WTC11 (cell line): ENCODE data around the gene MAP3K2. TPM values are rescaled to one million over a fixed set of nuclear protein-coding genes. Genes with fewer than 3 reads are reported as not detected.

Experiments used
- ATAC-seq: fragments of 200-7000 bp; cut with Tn5 transposase; 2 replicates; pipeline ENCODE4 v1.10.0; 2021; ENCODE audit warnings: mild to moderate bottlenecking, moderate library complexity
- CTCF ChIA-PET: fragments of 300-600 bp; sonication (Branson Sonifier 250); formaldehyde crosslinking; loops from one replicate; lab custom pipeline; 2021; ENCODE audit warnings: antibody characterized with exemption; lab: Charles Lee
- POLR2A ChIA-PET: fragments of 350-600 bp; sonication (Branson Sonifier 250); formaldehyde crosslinking; loops from one replicate; lab custom pipeline; 2021; ENCODE audit warnings: antibody characterized with exemption; lab: Charles Lee
- DNase-seq: peaks from one replicate; pipeline ENCODE4 v3.0.0; 2021; ENCODE audit warnings: low spot score
- H3K27ac Mint-ChIP-seq: 2 replicates; pipeline ENCODE4 v1.8.0; 2021; ENCODE audit warnings: mixed read lengths
- H3K27me3 Mint-ChIP-seq: 2 replicates; pipeline ENCODE4 v1.8.0; 2021; ENCODE audit warnings: low read depth, mild to moderate bottlenecking, moderate library complexity, mixed read lengths
- H3K36me3 Mint-ChIP-seq: 2 replicates; pipeline ENCODE4 v1.8.0; 2021; ENCODE audit warnings: mixed read lengths
- H3K4me1 Mint-ChIP-seq: 2 replicates; pipeline ENCODE4 v1.8.0; 2022; ENCODE audit warnings: mixed read lengths
- H3K4me3 Mint-ChIP-seq: 2 replicates; pipeline ENCODE4 v1.8.0; 2021; ENCODE audit warnings: mild to moderate bottlenecking, moderate library complexity, mixed read lengths
- H3K9me3 Mint-ChIP-seq: 2 replicates; pipeline ENCODE4 v1.8.0; 2021; ENCODE audit warnings: mixed read lengths
- AR ChIP-seq: fragments of 250-450 bp; sonication (Bioruptor Pico); IDR thresholded peaks from 2 replicates; pipeline ENCODE4 v1.9.0; 2021; ENCODE audit warnings: mild to moderate bottlenecking
- ELF4 ChIP-seq: sonication (generic); formaldehyde crosslinking; IDR thresholded peaks from 2 replicates; pipeline ENCODE4 v1.8.1; 2022; ENCODE audit warnings: low read depth, mild to moderate bottlenecking, moderate library complexity, missing genetic modification reagents
- ERG ChIP-seq: fragments of 250-450 bp; sonication (Bioruptor Pico); IDR thresholded peaks from 2 replicates; pipeline ENCODE4 v1.8.0; 2021; ENCODE audit warnings: mild to moderate bottlenecking
- FOXP1 ChIP-seq: sonication (generic); formaldehyde crosslinking; IDR thresholded peaks from 2 replicates; pipeline ENCODE4 v1.8.0; 2022; ENCODE audit warnings: missing genetic modification reagents, mild to moderate bottlenecking, moderate library complexity, borderline replicate concordance
- GABPB1 ChIP-seq: sonication (generic); formaldehyde crosslinking; IDR thresholded peaks from 2 replicates; pipeline ENCODE4 v1.8.1; 2023; ENCODE audit warnings: mild to moderate bottlenecking, missing genetic modification reagents
- GTF2I ChIP-seq: fragments of 250-450 bp; sonication (Bioruptor Pico); conservative IDR thresholded peaks from 2 replicates; pipeline ENCODE4 v1.4.0; 2021; ENCODE audit warnings: mild to moderate bottlenecking
- HMGA2 ChIP-seq: fragments of 250-450 bp; sonication (Bioruptor Pico); IDR thresholded peaks from 2 replicates; pipeline ENCODE4 v1.4.0; 2021; ENCODE audit warnings: mild to moderate bottlenecking, moderate library complexity
- JUN ChIP-seq: sonication (generic); formaldehyde crosslinking; IDR thresholded peaks from 2 replicates; pipeline ENCODE4 v1.8.0; 2023; ENCODE audit warnings: mild to moderate bottlenecking, missing genetic modification reagents
- OVOL2 ChIP-seq: fragments of 250-450 bp; sonication (Bioruptor Pico); IDR thresholded peaks from 2 replicates; pipeline ENCODE4 v1.9.0; 2021; ENCODE audit warnings: mild to moderate bottlenecking, borderline replicate concordance
- RORB ChIP-seq: fragments of 250-450 bp; sonication (Bioruptor Pico); IDR thresholded peaks from 2 replicates; pipeline ENCODE4 v1.9.0; 2021; ENCODE audit warnings: mild to moderate bottlenecking
- SMAD4 ChIP-seq: sonication (generic); formaldehyde crosslinking; IDR thresholded peaks from 2 replicates; pipeline ENCODE4 v1.8.0; 2022; ENCODE audit warnings: mild to moderate bottlenecking, missing genetic modification reagents
- TEAD1 ChIP-seq: sonication (generic); formaldehyde crosslinking; IDR thresholded peaks from 2 replicates; pipeline ENCODE4 v1.8.0; 2022; ENCODE audit warnings: mild to moderate bottlenecking, missing genetic modification reagents
- TP53 ChIP-seq: sonication (generic); formaldehyde crosslinking; IDR thresholded peaks from 2 replicates; pipeline ENCODE4 v1.8.1; 2023; ENCODE audit warnings: mild to moderate bottlenecking, missing genetic modification reagents
- ZNF138 ChIP-seq: sonication (generic); formaldehyde crosslinking; conservative IDR thresholded peaks from 2 replicates; pipeline ENCODE4 v1.8.1; 2022; ENCODE audit warnings: mild to moderate bottlenecking, moderate library complexity, missing genetic modification reagents
- ZNF423 ChIP-seq: fragments of 250-450 bp; sonication (Bioruptor Pico); IDR thresholded peaks from 2 replicates; pipeline ENCODE4 v2.1.2; 2022; ENCODE audit warnings: mild to moderate bottlenecking, moderate library complexity
- ZNF425 ChIP-seq: fragments of 250-450 bp; sonication (Bioruptor Pico); conservative IDR thresholded peaks from 2 replicates; pipeline ENCODE4 v1.9.0; 2021; ENCODE audit warnings: mild to moderate bottlenecking
- total RNA-seq: library from RNA; stranded (reverse); gene quantifications from 3 replicates; pipeline ENCODE4 v1.2.3, GENCODE V29; 2021
- TF ChIP-seq, protein P1 (sequence below): fragments of 250-450 bp; sonication (Bioruptor Pico); IDR thresholded peaks from 2 replicates; pipeline ENCODE4 v2.1.2; 2022; ENCODE audit warnings: mild to moderate bottlenecking, moderate library complexity
- TF ChIP-seq, protein P2 (sequence below): fragments of 200-600 bp; IDR thresholded peaks from 2 replicates; pipeline ENCODE4 v1.8.0; 2022; ENCODE audit warnings: antibody characterized with exemption
- TF ChIP-seq, protein P3 (sequence below): sonication (generic); formaldehyde crosslinking; IDR thresholded peaks from 2 replicates; pipeline ENCODE4 v1.8.0; 2023; ENCODE audit warnings: missing genetic modification reagents
- TF ChIP-seq, protein P4 (sequence below): fragments of 250-450 bp; sonication (Bioruptor Pico); IDR thresholded peaks from 2 replicates; pipeline ENCODE4 v1.9.0; 2021; ENCODE audit warnings: moderate library complexity, mild to moderate bottlenecking, inconsistent platforms, borderline replicate concordance

MAP3K2 gene
- total RNA-seq, 1 experiment from 2014 or later: 26.9 TPM

- DNase-seq (no peak), ATAC-seq (no peak)
- Mint-ChIP-seq H3K4me1 (peaks cover 49% of the 10 kb centered on the region), H3K27me3 (no peaks in the 10 kb centered on the region), H3K9me3 (no peaks in the 10 kb centered on the region), H3K4me3 (no peak overlapping the region), H3K27ac (no peak overlapping the region), H3K36me3 (no peaks in the 10 kb centered on the region)
- ChIA-PET CTCF (interaction anchor here (1.2 kb wide), 1 partner anchor 53 kb away, joined by 3 read pairs; no protein-coding TSS in a partner anchor), POLR2A (no interaction called here)
- no peak for TF ChIP-seq ZNF138 (CRISPR knock-in tag)
Measured at GRCh38 chr2:127361929-127362885, 25.6 kb downstream of the MAP3K2 start.

- CTCF ChIA-PET: no interaction called here
- no peaks in the 10 kb centered on the region for H3K27me3 Mint-ChIP-seq
- TF ChIP-seq, protein P1, sequence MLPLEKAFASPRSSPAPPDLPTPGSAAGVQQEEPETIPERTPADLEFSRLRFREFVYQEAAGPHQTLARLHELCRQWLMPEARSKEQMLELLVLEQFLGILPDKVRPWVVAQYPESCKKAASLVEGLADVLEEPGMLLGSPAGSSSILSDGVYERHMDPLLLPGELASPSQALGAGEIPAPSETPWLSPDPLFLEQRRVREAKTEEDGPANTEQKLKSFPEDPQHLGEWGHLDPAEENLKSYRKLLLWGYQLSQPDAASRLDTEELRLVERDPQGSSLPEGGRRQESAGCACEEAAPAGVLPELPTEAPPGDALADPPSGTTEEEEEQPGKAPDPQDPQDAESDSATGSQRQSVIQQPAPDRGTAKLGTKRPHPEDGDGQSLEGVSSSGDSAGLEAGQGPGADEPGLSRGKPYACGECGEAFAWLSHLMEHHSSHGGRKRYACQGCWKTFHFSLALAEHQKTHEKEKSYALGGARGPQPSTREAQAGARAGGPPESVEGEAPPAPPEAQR (CRISPR knock-in tag): no peak
- no peak for TF ChIP-seq SMAD4 (CRISPR knock-in tag)
- no peak for TF ChIP-seq GTF2I (CRISPR knock-in tag)
- TF ChIP-seq, protein P2, sequence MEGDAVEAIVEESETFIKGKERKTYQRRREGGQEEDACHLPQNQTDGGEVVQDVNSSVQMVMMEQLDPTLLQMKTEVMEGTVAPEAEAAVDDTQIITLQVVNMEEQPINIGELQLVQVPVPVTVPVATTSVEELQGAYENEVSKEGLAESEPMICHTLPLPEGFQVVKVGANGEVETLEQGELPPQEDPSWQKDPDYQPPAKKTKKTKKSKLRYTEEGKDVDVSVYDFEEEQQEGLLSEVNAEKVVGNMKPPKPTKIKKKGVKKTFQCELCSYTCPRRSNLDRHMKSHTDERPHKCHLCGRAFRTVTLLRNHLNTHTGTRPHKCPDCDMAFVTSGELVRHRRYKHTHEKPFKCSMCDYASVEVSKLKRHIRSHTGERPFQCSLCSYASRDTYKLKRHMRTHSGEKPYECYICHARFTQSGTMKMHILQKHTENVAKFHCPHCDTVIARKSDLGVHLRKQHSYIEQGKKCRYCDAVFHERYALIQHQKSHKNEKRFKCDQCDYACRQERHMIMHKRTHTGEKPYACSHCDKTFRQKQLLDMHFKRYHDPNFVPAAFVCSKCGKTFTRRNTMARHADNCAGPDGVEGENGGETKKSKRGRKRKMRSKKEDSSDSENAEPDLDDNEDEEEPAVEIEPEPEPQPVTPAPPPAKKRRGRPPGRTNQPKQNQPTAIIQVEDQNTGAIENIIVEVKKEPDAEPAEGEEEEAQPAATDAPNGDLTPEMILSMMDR: no peak
- TF ChIP-seq, protein P3, sequence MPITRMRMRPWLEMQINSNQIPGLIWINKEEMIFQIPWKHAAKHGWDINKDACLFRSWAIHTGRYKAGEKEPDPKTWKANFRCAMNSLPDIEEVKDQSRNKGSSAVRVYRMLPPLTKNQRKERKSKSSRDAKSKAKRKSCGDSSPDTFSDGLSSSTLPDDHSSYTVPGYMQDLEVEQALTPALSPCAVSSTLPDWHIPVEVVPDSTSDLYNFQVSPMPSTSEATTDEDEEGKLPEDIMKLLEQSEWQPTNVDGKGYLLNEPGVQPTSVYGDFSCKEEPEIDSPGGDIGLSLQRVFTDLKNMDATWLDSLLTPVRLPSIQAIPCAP (CRISPR knock-in tag): no peak
- TF ChIP-seq FOXP1 (CRISPR knock-in tag): no peak
- no peak for TF ChIP-seq AR (CRISPR knock-in tag)
- TF ChIP-seq ELF4 (CRISPR knock-in tag): no peak
- TF ChIP-seq GABPB1 (CRISPR knock-in tag): no peak
- TF ChIP-seq TEAD1 (CRISPR knock-in tag): no peak
- no peak for TF ChIP-seq TP53 (CRISPR knock-in tag)
- TF ChIP-seq RORB (CRISPR knock-in tag): no peak
- TF ChIP-seq, all 79 proteins: peak for 0
- DNase-seq (no peak), ATAC-seq (no peak)
- Mint-ChIP-seq H3K4me1 (peaks cover 41% of the 10 kb centered on the region), H3K4me3 (no peak overlapping the region), H3K9me3 (no peaks in the 10 kb centered on the region), H3K27ac (no peak overlapping the region), H3K36me3 (no peaks in the 10 kb centered on the region)
- POLR2A ChIA-PET: no interaction called here
Measured at GRCh38 chr2:127360242-127360641, 27.5 kb downstream of the MAP3K2 start.

DNA sequence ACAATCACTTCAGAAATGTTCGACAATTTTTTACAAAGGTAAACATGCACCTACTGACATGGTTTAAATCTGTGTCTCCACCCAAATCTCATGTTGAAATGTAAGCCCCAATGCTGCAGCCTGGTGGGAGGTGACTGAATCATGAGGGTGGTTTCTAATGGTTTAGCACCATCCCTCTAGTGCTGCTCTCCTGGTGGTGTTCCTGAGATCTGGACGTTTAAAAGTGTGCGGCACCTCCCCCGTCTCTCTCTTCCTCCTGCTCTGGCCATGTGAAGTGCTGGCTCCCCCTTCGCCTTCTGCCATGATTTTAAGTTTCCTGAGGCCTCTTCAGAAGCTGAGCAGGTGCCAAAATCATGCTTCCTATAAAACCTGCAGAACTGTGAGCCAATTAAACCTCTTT lies 28.3 kb downstream of the MAP3K2 start:
- Mint-ChIP-seq H3K36me3 (no peaks in the 10 kb centered on the region), H3K9me3 (peaks cover 2% of the 10 kb centered on the region), H3K4me3 (peak overlapping the region; percentile 8; the same call in 1 of the 2 replicates), H3K27me3 (no peaks in the 10 kb centered on the region), H3K4me1 (peaks cover 36% of the 10 kb centered on the region), H3K27ac (no peak overlapping the region)
- CTCF ChIA-PET: no interaction called here
- ATAC-seq (peak; percentile 87), DNase-seq (no peak)
- POLR2A ChIA-PET: no interaction called here
- TF ChIP-seq ZNF423: no peak
- TF ChIP-seq RORB (CRISPR knock-in tag): no peak
- TF ChIP-seq, protein P4, sequence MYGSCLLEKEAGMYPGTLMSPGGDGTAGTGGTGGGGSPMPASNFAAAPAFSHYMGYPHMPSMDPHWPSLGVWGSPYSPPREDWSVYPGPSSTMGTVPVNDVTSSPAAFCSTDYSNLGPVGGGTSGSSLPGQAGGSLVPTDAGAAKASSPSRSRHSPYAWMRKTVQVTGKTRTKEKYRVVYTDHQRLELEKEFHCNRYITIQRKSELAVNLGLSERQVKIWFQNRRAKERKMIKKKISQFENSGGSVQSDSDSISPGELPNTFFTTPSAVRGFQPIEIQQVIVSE: no peak
- no peak for TF ChIP-seq OVOL2 (CRISPR knock-in tag)
- no peak for TF ChIP-seq ERG (CRISPR knock-in tag)
- no peak for TF ChIP-seq JUN (CRISPR knock-in tag)
- no peak for TF ChIP-seq ZNF425 (CRISPR knock-in tag)
- TF ChIP-seq HMGA2 (CRISPR knock-in tag): no peak
